ENCODE data around the gene NCOA3.
"Not testable (repeated sequence)": the region's sequence is repeated elsewhere in the genome, so short reads cannot be mapped to it uniquely, and the experiment has no call there.

Gene NCOA3

GRCh38 chr20:47460761-47461112 lies 41.0 kb upstream of the NCOA3 start:
- H3K9ac ChIP-seq (ENCODE audit: low read length); H3K4me3 ChIP-seq (ENCODE audit: low read length); H3K36me3 ChIP-seq (ENCODE audit: control insufficient read depth, insufficient read depth, low read length, severe bottlenecking); DNase-seq (ENCODE audit: low read depth); H3K27me3 ChIP-seq (replicated peaks; ENCODE audit: control insufficient read depth, insufficient read depth, low read length); H3K9me3 ChIP-seq (ENCODE audit: control insufficient read depth, low read length): not testable (repeated sequence)
- H3K4me1 ChIP-seq (ENCODE audit: control insufficient read depth, insufficient read depth, low read length) = peaks cover 26% of the 10 kb centered on the region

DNA sequence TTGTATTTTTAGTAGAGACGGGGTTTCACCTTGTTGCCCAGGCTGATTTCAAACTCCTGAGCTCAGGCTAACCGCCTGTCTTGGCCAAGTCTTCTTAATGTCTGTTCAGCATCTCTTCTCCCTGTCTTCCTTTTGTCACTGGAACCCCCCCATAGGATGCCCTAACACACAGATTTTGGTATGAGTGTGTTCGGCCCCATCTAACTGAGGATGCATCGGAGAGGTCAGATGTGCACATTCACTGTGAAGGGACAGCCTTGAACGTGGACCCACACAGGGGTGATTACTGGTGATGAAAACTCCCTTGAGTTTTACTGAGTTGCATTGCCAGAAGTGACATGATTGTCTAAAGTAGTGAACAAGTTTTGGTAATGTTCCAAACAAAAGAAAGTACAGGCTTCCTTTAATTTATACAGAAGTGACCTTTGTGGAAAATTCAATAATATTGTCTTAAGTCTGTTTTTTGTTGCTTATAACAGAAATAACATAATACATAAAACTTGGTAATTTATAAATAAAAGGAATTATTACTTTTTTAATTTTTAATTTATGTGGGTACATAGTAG lies 40.5 kb upstream of the NCOA3 start:
- no peaks in the 10 kb centered on the region for H3K9me3 ChIP-seq (ENCODE audit: control insufficient read depth, low read length)
- no peak overlapping the region for H3K9ac ChIP-seq (ENCODE audit: low read length)
- no peak overlapping the region for H3K4me3 ChIP-seq (ENCODE audit: low read length)
- H3K36me3 ChIP-seq (ENCODE audit: control insufficient read depth, insufficient read depth, low read length, severe bottlenecking) = no peaks in the 10 kb centered on the region
- H3K4me1 ChIP-seq (ENCODE audit: control insufficient read depth, insufficient read depth, low read length) = peaks cover 31% of the 10 kb centered on the region
- no peak for DNase-seq (ENCODE audit: low read depth)
- H3K27me3 ChIP-seq (replicated peaks; ENCODE audit: control insufficient read depth, insufficient read depth, low read length) = no peaks in the 10 kb centered on the region

DNA sequence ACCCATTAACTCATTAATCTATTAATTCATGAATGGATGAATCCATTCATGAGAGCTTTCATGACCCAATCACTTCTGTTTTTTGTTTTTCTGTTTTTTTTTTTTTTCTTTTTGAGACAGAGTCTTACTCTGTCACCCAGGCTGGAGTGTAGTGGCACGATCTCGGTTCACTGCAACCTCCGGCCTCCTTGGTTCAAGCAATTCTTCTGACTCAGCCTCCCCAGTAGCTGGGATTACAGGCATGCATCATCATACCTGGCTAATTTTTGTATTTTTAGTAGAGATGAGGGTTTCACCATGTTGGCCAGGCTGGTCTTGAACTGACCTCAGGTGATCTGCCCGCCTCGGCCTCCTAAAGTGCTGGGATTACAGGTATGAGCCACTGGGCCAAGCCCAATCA lies 39.8 kb upstream of the NCOA3 start:
- H3K27me3 ChIP-seq (replicated peaks; ENCODE audit: control insufficient read depth, insufficient read depth, low read length); H3K4me3 ChIP-seq (ENCODE audit: low read length); DNase-seq (ENCODE audit: low read depth); H3K36me3 ChIP-seq (ENCODE audit: control insufficient read depth, insufficient read depth, low read length, severe bottlenecking); H3K9me3 ChIP-seq (ENCODE audit: control insufficient read depth, low read length); H3K9ac ChIP-seq (ENCODE audit: low read length): not testable (repeated sequence)
- H3K4me1 ChIP-seq (ENCODE audit: control insufficient read depth, insufficient read depth, low read length) = peaks cover 36% of the 10 kb centered on the region

GRCh38 chr20:47464380-47465101 lies 37.1 kb upstream of the NCOA3 start:
- H3K4me1 ChIP-seq (ENCODE audit: control insufficient read depth, insufficient read depth, low read length) = peaks cover 27% of the 10 kb centered on the region
- peak overlapping the region; percentile 46 for H3K9ac ChIP-seq (ENCODE audit: low read length)
- H3K9me3 ChIP-seq (ENCODE audit: control insufficient read depth, low read length) = no peaks in the 10 kb centered on the region
- H3K36me3 ChIP-seq (ENCODE audit: control insufficient read depth, insufficient read depth, low read length, severe bottlenecking) = no peaks in the 10 kb centered on the region
- H3K4me3 ChIP-seq (ENCODE audit: low read length) = peak overlapping the region; percentile 60
- peak; percentile 99 for DNase-seq (ENCODE audit: low read depth)
- H3K27me3 ChIP-seq (replicated peaks; ENCODE audit: control insufficient read depth, insufficient read depth, low read length) = no peaks in the 10 kb centered on the region

GRCh38 chr20:47465335-47466090 lies 36.2 kb upstream of the NCOA3 start:
- Histone ChIP-seq H3K9ac (ENCODE audit: low read length) (peak overlapping the region; percentile 46), H3K36me3 (ENCODE audit: control insufficient read depth, insufficient read depth, low read length, severe bottlenecking) (no peaks in the 10 kb centered on the region), H3K27me3 (replicated peaks; ENCODE audit: control insufficient read depth, insufficient read depth, low read length) (no peaks in the 10 kb centered on the region), H3K9me3 (ENCODE audit: control insufficient read depth, low read length) (no peaks in the 10 kb centered on the region), H3K4me3 (ENCODE audit: low read length) (no peak overlapping the region), H3K4me1 (ENCODE audit: control insufficient read depth, insufficient read depth, low read length) (peaks cover 27% of the 10 kb centered on the region)
- no peak for DNase-seq (ENCODE audit: low read depth)

GRCh38 chr20:47466213-47466612 lies 35.5 kb upstream of the NCOA3 start:
- Histone ChIP-seq H3K4me3 (ENCODE audit: low read length) (no peak overlapping the region), H3K9ac (ENCODE audit: low read length) (no peak overlapping the region), H3K9me3 (ENCODE audit: control insufficient read depth, low read length) (no peaks in the 10 kb centered on the region), H3K4me1 (ENCODE audit: control insufficient read depth, insufficient read depth, low read length) (peaks cover 27% of the 10 kb centered on the region), H3K36me3 (ENCODE audit: control insufficient read depth, insufficient read depth, low read length, severe bottlenecking) (no peaks in the 10 kb centered on the region), H3K27me3 (replicated peaks; ENCODE audit: control insufficient read depth, insufficient read depth, low read length) (no peaks in the 10 kb centered on the region)
- DNase-seq (ENCODE audit: low read depth) = peak; percentile 32

- Histone ChIP-seq H3K9ac (ENCODE audit: low read length) (no peak overlapping the region), H3K27me3 (replicated peaks; ENCODE audit: control insufficient read depth, insufficient read depth, low read length) (no peaks in the 10 kb centered on the region), H3K9me3 (ENCODE audit: control insufficient read depth, low read length) (no peaks in the 10 kb centered on the region), H3K4me1 (ENCODE audit: control insufficient read depth, insufficient read depth, low read length) (peaks cover 27% of the 10 kb centered on the region), H3K36me3 (ENCODE audit: control insufficient read depth, insufficient read depth, low read length, severe bottlenecking) (no peaks in the 10 kb centered on the region), H3K4me3 (ENCODE audit: low read length) (no peak overlapping the region)
- no peak for DNase-seq (ENCODE audit: low read depth)
These were observed 34.8 kb upstream of the NCOA3 start for GRCh38 chr20:47466704-47467459.

DNA sequence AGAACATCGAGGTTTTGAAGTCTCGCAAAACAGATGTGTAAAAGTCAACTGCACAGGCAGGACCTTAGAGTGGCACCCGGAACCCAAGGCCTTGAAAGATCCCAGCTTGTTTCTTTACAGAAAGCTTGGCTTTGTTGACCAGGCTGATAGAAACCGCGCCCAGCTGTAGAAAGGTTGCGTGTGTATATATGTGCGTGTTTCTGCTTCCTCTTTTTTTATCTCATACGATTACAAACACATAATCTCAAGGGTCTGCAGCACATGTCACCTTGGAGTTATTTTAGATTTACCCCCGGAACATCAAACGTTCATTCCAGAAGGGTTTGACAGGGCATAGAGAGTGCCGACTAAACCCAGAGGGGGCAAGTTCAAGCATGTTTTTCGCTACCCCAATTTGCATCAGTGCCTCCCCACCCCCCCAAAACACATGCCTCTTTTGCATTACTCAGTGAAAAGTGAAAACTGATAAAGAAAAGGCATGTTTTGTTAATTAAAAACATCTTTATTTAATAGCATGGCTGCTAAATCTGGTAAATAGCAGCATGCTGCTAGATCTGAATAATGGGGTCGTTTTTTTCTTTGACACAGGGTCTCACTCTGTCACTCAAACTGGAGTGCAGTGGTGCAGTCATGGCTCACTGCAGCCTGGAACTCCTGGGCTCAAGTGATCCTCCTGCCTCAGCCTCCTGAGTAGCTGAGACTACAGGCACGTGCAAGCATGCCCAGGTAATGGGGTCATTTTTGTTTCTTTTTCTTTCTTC lies 33.2 kb upstream of the NCOA3 start:
- Histone ChIP-seq H3K36me3 (ENCODE audit: control insufficient read depth, insufficient read depth, low read length, severe bottlenecking) (no peaks in the 10 kb centered on the region), H3K4me3 (ENCODE audit: low read length) (no peak overlapping the region), H3K9ac (ENCODE audit: low read length) (no peak overlapping the region), H3K9me3 (ENCODE audit: control insufficient read depth, low read length) (no peaks in the 10 kb centered on the region), H3K27me3 (replicated peaks; ENCODE audit: control insufficient read depth, insufficient read depth, low read length) (no peaks in the 10 kb centered on the region), H3K4me1 (ENCODE audit: control insufficient read depth, insufficient read depth, low read length) (peaks cover 27% of the 10 kb centered on the region)
- DNase-seq (ENCODE audit: low read depth) = no peak

DNA sequence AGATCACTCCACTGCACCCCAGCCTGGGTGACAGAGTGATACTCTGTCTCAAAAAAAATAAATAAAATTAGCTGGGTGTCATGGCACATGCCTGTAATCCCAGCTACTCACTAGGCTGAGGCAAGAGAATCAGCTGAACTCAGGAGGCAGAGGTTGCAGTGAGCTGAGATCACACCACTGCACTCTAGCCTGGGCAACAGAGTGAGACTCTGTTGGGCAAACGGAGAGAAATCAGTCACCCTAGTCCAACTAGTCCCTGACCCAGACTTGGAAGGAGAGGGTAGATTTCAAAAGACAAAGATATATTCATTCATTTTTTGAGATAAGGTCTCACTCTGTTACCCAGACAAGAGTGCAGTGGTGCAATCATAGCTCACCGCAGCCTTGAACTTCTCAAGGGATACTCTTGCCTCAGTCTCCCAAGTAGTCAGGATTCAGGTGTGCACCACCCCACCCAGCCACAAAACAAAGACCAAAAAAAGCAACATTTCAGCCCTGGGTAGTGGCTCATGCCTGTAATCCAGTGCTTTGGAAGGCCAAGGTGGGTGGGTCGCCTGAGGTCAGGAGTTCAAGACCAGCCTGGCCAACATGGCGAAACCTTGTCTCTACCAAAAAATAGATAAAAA lies 26.2 kb upstream of the NCOA3 start:
- Histone ChIP-seq H3K9ac (ENCODE audit: low read length) (no peak overlapping the region), H3K27me3 (replicated peaks; ENCODE audit: control insufficient read depth, insufficient read depth, low read length) (no peaks in the 10 kb centered on the region), H3K36me3 (ENCODE audit: control insufficient read depth, insufficient read depth, low read length, severe bottlenecking) (no peaks in the 10 kb centered on the region), H3K4me1 (ENCODE audit: control insufficient read depth, insufficient read depth, low read length) (no peaks in the 10 kb centered on the region), H3K9me3 (ENCODE audit: control insufficient read depth, low read length) (no peaks in the 10 kb centered on the region), H3K4me3 (ENCODE audit: low read length) (no peak overlapping the region)
- no peak for DNase-seq (ENCODE audit: low read depth)

GRCh38 chr20:47476452-47476851 lies 25.2 kb upstream of the NCOA3 start:
- Histone ChIP-seq H3K4me1 (ENCODE audit: control insufficient read depth, insufficient read depth, low read length) (no peaks in the 10 kb centered on the region), H3K27me3 (replicated peaks; ENCODE audit: control insufficient read depth, insufficient read depth, low read length) (peaks cover 4% of the 10 kb centered on the region), H3K36me3 (ENCODE audit: control insufficient read depth, insufficient read depth, low read length, severe bottlenecking) (no peaks in the 10 kb centered on the region), H3K9me3 (ENCODE audit: control insufficient read depth, low read length) (no peaks in the 10 kb centered on the region), H3K9ac (ENCODE audit: low read length) (no peak overlapping the region), H3K4me3 (ENCODE audit: low read length) (no peak overlapping the region)
- DNase-seq (ENCODE audit: low read depth) = no peak

All from adipocyte (in vitro differentiated cells).